GM12878 (cell line): ENCODE results near the gene TICRR. TPM values are rescaled to one million over a fixed set of nuclear protein-coding genes. Genes with fewer than 3 reads are reported as not detected.

Source experiments
- ATAC-seq: fragments of 200-7000 bp; cut with Tn5 transposase; 3 replicates; pipeline ENCODE4 v1.9.1; 2020; ENCODE audit warnings: mild to moderate bottlenecking, moderate library complexity
- BruUV-seq: library from RNA; stranded (reverse); fragments of 400-500 nt; replicated peaks from 2 replicates; lab custom pipeline; 2021; lab: Mats Ljungman, UMichigan
- CTCF ChIA-PET: fragments of 300-600 bp; sonication (Branson Sonifier 250); formaldehyde crosslinking; extraction: SDS; loops from one replicate; lab custom pipeline; 2021; ENCODE audit warnings: inconsistent platforms; lab: Yijun Ruan, JAX
- POLR2A ChIA-PET: fragments of 350-600 bp; formaldehyde crosslinking; extraction: SDS; loops from one replicate; lab custom pipeline; 2021; ENCODE audit warnings: inconsistent platforms; lab: Charles Lee
- RAD21 ChIA-PET: fragments of 300-600 bp; sonication (Branson Sonifier 250); formaldehyde crosslinking; loops from one replicate; lab custom pipeline; 2023; ENCODE audit warnings: antibody characterized with exemption; ENCODE audit not compliant: unreplicated experiment; lab: Charles Lee
- SMC1A ChIA-PET: fragments of 300-600 bp; sonication (Branson Sonifier 250); formaldehyde crosslinking; loops from one replicate; lab custom pipeline; 2023; ENCODE audit not compliant: unreplicated experiment, uncharacterized antibody; lab: Charles Lee
- DNase-seq: peaks from one replicate; pipeline ENCODE4 v3.0.0-alpha.2; 2011; ENCODE audit warnings: low read depth, low spot score
- FAIRE-seq: peaks from 3 replicates; lab custom pipeline; 2011; peaks lifted over from hg19 to GRCh38; lab: Jason Lieb, UNC
- H2AFZ ChIP-seq: 2 replicates; pipeline ENCODE4 v1.6.0; 2011; ENCODE audit warnings: low read depth, low read length, control low read depth; ENCODE audit not compliant: control insufficient read depth
- H3K27ac ChIP-seq: 2 replicates; pipeline ENCODE4 v1.5.1; 2011; ENCODE audit warnings: control low read depth; ENCODE audit not compliant: control insufficient read depth, insufficient read depth
- H3K27me3 ChIP-seq, 2 experiments: replicated peaks in 1 of 2; 2 replicates each; pipeline versions ENCODE4 v1.6.0 to v1.6.1; 2011; ENCODE audit warnings: low read length in 1 of 2; ENCODE audit not compliant: control insufficient read depth in 2 of 2, insufficient read depth in 2 of 2
- H3K36me3 ChIP-seq, 2 experiments: 2 replicates each; pipeline ENCODE4 v1.5.1; 2011; ENCODE audit warnings: low read length in 1 of 2; ENCODE audit not compliant: control insufficient read depth in 2 of 2, insufficient read depth in 2 of 2
- H3K4me1 ChIP-seq: 2 replicates; pipeline ENCODE4 v1.6.1; 2011; ENCODE audit warnings: mild to moderate bottlenecking, low read length, moderate library complexity, mixed read lengths; ENCODE audit not compliant: control insufficient read depth, insufficient read depth
- H3K4me2 ChIP-seq: 2 replicates; pipeline ENCODE4 v1.6.0; 2011; ENCODE audit warnings: control low read depth; ENCODE audit not compliant: control insufficient read depth, insufficient read depth
- H3K4me3 ChIP-seq: fragments of 200-600 bp; sonication (generic); 2 replicates; pipeline ENCODE4 v1.5.1; 2016
- H3K79me2 ChIP-seq: 2 replicates; pipeline ENCODE4 v1.6.0; 2011; ENCODE audit warnings: low read length; ENCODE audit not compliant: control insufficient read depth, insufficient read depth
- H3K9ac ChIP-seq: 2 replicates; pipeline ENCODE4 v1.8.0; 2011; ENCODE audit warnings: low read length, control low read depth, mixed read lengths; ENCODE audit not compliant: control insufficient read depth, insufficient read depth
- H3K9me3 ChIP-seq: replicated peaks from 3 replicates; pipeline ENCODE4 v1.5.1; 2011; ENCODE audit warnings: mild to moderate bottlenecking, low read length; ENCODE audit not compliant: control insufficient read depth, insufficient read depth
- H4K20me1 ChIP-seq: 2 replicates; pipeline ENCODE4 v1.6.0; 2011; ENCODE audit not compliant: control insufficient read depth, insufficient read depth
- BRCA1 ChIP-seq: IDR thresholded peaks from 2 replicates; pipeline ENCODE4 v1.6.1; 2011; ENCODE audit warnings: low read depth, low read length, improper control_type of control experiment
- CHD4 ChIP-seq: fragments of 200-600 bp; sonication (generic); IDR thresholded peaks from 2 replicates; pipeline ENCODE4 v1.6.1; 2016; ENCODE audit warnings: mild to moderate bottlenecking
- E2F4 ChIP-seq: IDR thresholded peaks from 2 replicates; pipeline ENCODE4 v1.6.1; 2012; ENCODE audit warnings: low read depth, low read length, improper control_type of control experiment
- HDAC6 ChIP-seq: fragments of 200-600 bp; sonication (generic); IDR thresholded peaks from one replicate; pipeline ENCODE4 v1.8.0; 2017; ENCODE audit warnings: antibody characterized with exemption; ENCODE audit not compliant: unreplicated experiment
- NRF1 ChIP-seq: conservative IDR thresholded peaks from 2 replicates; pipeline ENCODE4 v1.6.1; 2011; ENCODE audit warnings: mild to moderate bottlenecking, low read depth, low read length, improper control_type of control experiment
- PAX5 ChIP-seq: IDR thresholded peaks from 2 replicates; pipeline ENCODE4 v1.6.1; 2011; ENCODE audit warnings: low read depth, low read length, borderline replicate concordance
- PBX3 ChIP-seq: IDR thresholded peaks from 2 replicates; pipeline ENCODE4 v1.6.1; 2011; ENCODE audit warnings: mild to moderate bottlenecking, low read depth, low read length, moderate library complexity; ENCODE audit not compliant: insufficient replicate concordance
- POLR2A ChIP-seq: IDR thresholded peaks from 2 replicates; pipeline ENCODE4 v1.6.1; 2011; ENCODE audit warnings: low read depth, mild to moderate bottlenecking, low read length
- SIX5 ChIP-seq: IDR thresholded peaks from 2 replicates; pipeline ENCODE4 v1.6.1; 2011; ENCODE audit warnings: mild to moderate bottlenecking, low read depth, low read length, moderate library complexity; ENCODE audit not compliant: severe bottlenecking
- SMAD1 ChIP-seq: fragments of 450-650 bp; IDR thresholded peaks from 2 replicates; pipeline ENCODE4 v1.6.1; 2018; ENCODE audit warnings: mild to moderate bottlenecking, low read depth; ENCODE audit not compliant: partially characterized antibody
- SPI1 ChIP-seq: IDR thresholded peaks from 2 replicates; pipeline ENCODE4 v1.6.1; 2011; ENCODE audit warnings: low read depth, mild to moderate bottlenecking, low read length, moderate library complexity, borderline replicate concordance; ENCODE audit not compliant: insufficient read depth
- SREBF1 ChIP-seq: IDR thresholded peaks from 2 replicates; pipeline ENCODE4 v1.6.1; 2012; ENCODE audit warnings: mild to moderate bottlenecking, low read length
- SRF ChIP-seq, 2 experiments: IDR thresholded peaks; 2 replicates each; pipeline ENCODE4 v1.6.1; 2011; ENCODE audit warnings: low read depth in 2 of 2, low read length in 2 of 2, mild to moderate bottlenecking in 1 of 2, moderate library complexity in 1 of 2
- TCF12 ChIP-seq: IDR thresholded peaks from 2 replicates; pipeline ENCODE4 v1.6.1; 2011; ENCODE audit warnings: low read depth, mild to moderate bottlenecking, low read length
- WRNIP1 ChIP-seq: IDR thresholded peaks from 2 replicates; pipeline ENCODE4 v1.6.1; 2011; ENCODE audit warnings: low read depth, low read length, improper control_type of control experiment, borderline replicate concordance
- ZNF217 ChIP-seq: fragments of 450-650 bp; IDR thresholded peaks from 2 replicates; pipeline ENCODE4 v1.6.1; 2017; ENCODE audit warnings: antibody characterized with exemption, mild to moderate bottlenecking
- ZNF274 ChIP-seq: IDR thresholded peaks from one replicate; pipeline ENCODE4 v1.8.0; 2011; ENCODE audit not compliant: insufficient read length, insufficient read depth
- WGBS: methylation state at CpG from one replicate; pipeline ENCODE4 v1.1.6; 2016; ENCODE audit warnings: low lambda C conversion rate; ENCODE audit not compliant: insufficient replicate concordance, insufficient coverage; ENCODE audit errors: missing lambda C conversion rate; 5-methylcytosine and 5-hydroxymethylcytosine counted together
- in situ Hi-C: fragments of 300-500 bp; cut with MboI; formaldehyde crosslinking; loops from 9 replicates; pipeline ENCODE4 v1.14.3; 2018; ENCODE audit warnings: mixed read lengths
- intact Hi-C: fragments of 100-400 bp; cut with micrococcal nuclease; formaldehyde crosslinking; loops from one replicate; pipeline ENCODE4 v1.14.2; 2022; ENCODE audit not compliant: unreplicated experiment
- polyA plus RNA-seq, 11 experiments: library from polyadenylated mRNA; depleted of rRNA in 4 of 11; unstranded in 6 of 11; stranded (reverse) in 5 of 11; fragments of >200 nt; fragmentation: Nextera tagmentation in 4 of 11; fragmentation: Illumina TruSeq in 1 of 11; extraction: Ambion mirVana in 4 of 11; extraction: Trizol in 1 of 11; gene quantifications; 1 replicate in 1 of 11; 2 replicates in 10 of 11; pipeline versions ENCODE4 v1.2.1 to v1.2.3, GENCODE V29; 2011 to 2016; ENCODE audit warnings: inconsistent platforms in 2 of 11, missing spikeins in 2 of 11, low read depth in 1 of 11
- total RNA-seq, 4 experiments: library from RNA; depleted of rRNA in 3 of 4; stranded (reverse); fragments of >200 nt in 3 of 4; fragmentation: Illumina TruSeq in 1 of 4; extraction: Trizol in 1 of 4; gene quantifications; 2 replicates each; pipeline versions ENCODE4 v1.2.1 to v1.2.3, GENCODE V29; 2013 to 2021

Gene TICRR
- total and polyA plus RNA-seq, 10 of the 15 experiments (the other 5 are each of a cell fraction or from before 2014, with no cell fraction given), result 0.58 to 21.5 (median 11.5) TPM

- Histone ChIP-seq H3K4me1 (no peaks in the 10 kb centered on the region; the same call in none of the 2 replicates), H3K4me2 (no peak overlapping the region), H3K79me2 (no peaks in the 10 kb centered on the region), H4K20me1 (no peaks in the 10 kb centered on the region), H3K4me3 (no peak overlapping the region), H3K36me3 (no peaks in the 10 kb centered on the region), H2AFZ (no peak overlapping the region), H3K27ac (no peak overlapping the region), H3K9ac (no peak overlapping the region), H3K9me3 (no peaks in the 10 kb centered on the region), H3K27me3 (no peaks in the 10 kb centered on the region)
- TF ChIP-seq PAX5, result no peak
- no peak for TF ChIP-seq HDAC6
- TF ChIP-seq SREBF1, result no peak
- no peak for TF ChIP-seq SMAD1
- TF ChIP-seq NRF1, result no peak
- TF ChIP-seq SRF (IDR thresholded peaks at IDR 0.05; ENCODE audit: low read depth in 2 of 2, low read length in 2 of 2), result no peak
- no peak for TF ChIP-seq WRNIP1
- no peak for TF ChIP-seq E2F4
- TF ChIP-seq SPI1, result no peak
- no peak for TF ChIP-seq ZNF217
- no peak for TF ChIP-seq CHD4
- TF ChIP-seq POLR2A, result no peak
- TF ChIP-seq SIX5, result no peak
- no peak for TF ChIP-seq ZNF274
- no peak for TF ChIP-seq BRCA1
- no peak for TF ChIP-seq PBX3
- TF ChIP-seq TCF12, result no peak
- DNase-seq, result no peak
- no TSS peak for BruUV-seq
- ChIA-PET RAD21 (no interaction called here), CTCF (interaction anchor here (2.0 kb wide), 1 partner anchor 167 kb away, joined by 8 read pairs; no protein-coding TSS in a partner anchor), POLR2A (no interaction called here), SMC1A (interaction anchor here (1.4 kb wide), 1 partner anchor 26 kb away, joined by 3 read pairs; no protein-coding TSS in a partner anchor)
- in situ Hi-C loops (no loop called here), intact Hi-C loops (no loop called here)
- FAIRE-seq, result no peak
- 60% methylated on average over 7 of the region's 7 CpGs for WGBS
- ATAC-seq, result no peak
These were observed 49.1 kb upstream of the TICRR start for GRCh38 chr15:89526181-89526580.
